Thymus (tissue), 11 donors: Measurements from ENCODE around the gene AMACR. TPM values are rescaled to one million over a fixed set of nuclear protein-coding genes. Genes with fewer than 3 reads are reported as not detected.

Experiments
- DNase-seq, 9 donors: peaks; one replicate each; pipeline ENCODE4 v3.0.0-alpha.2; 2013; ENCODE audit warnings: low spot score in 9 of 9, low read depth in 6 of 9, missing footprints in 1 of 9
- H3K27ac ChIP-seq, 2 donors: one replicate each; pipeline ENCODE4 v1.5.1; 2013; ENCODE audit warnings: control low read depth in 1 of 2, low read depth in 1 of 2, low read length in 1 of 2, mild to moderate bottlenecking in 1 of 2, moderate library complexity in 1 of 2
- H3K27me3 ChIP-seq, 2 donors: one replicate each; pipeline ENCODE4 v1.5.1; 2013; ENCODE audit warnings: low read length in 1 of 2; ENCODE audit not compliant: control insufficient read depth in 2 of 2, insufficient read depth in 1 of 2
- H3K36me3 ChIP-seq, 2 donors: one replicate each; pipeline ENCODE4 v1.5.1; 2013; ENCODE audit warnings: low read length in 1 of 2, mild to moderate bottlenecking in 1 of 2, moderate library complexity in 1 of 2; ENCODE audit not compliant: control insufficient read depth in 2 of 2, insufficient read depth in 2 of 2
- H3K4me1 ChIP-seq, 2 donors: one replicate each; pipeline ENCODE4 v1.5.1; 2013; ENCODE audit warnings: low read length in 2 of 2; ENCODE audit not compliant: control insufficient read depth in 2 of 2, insufficient read depth in 2 of 2
- H3K4me3 ChIP-seq, 2 donors: one replicate each; pipeline ENCODE4 v1.5.1; 2013; ENCODE audit warnings: low read length in 2 of 2, control low read depth in 1 of 2, mild to moderate bottlenecking in 1 of 2
- H3K9me3 ChIP-seq, 2 donors: one replicate each; pipeline ENCODE4 v1.5.1; 2013; ENCODE audit warnings: low read length in 1 of 2, mild to moderate bottlenecking in 1 of 2; ENCODE audit not compliant: control insufficient read depth in 2 of 2, insufficient read depth in 1 of 2
- WGBS: extraction: QIAGEN DNeasy Blood & Tissue Kit; methylation state at CpG from one replicate; pipeline ENCODE4 v1.1.7; 2013; 5-methylcytosine and 5-hydroxymethylcytosine counted together
- polyA plus RNA-seq: library from polyadenylated mRNA; stranded (reverse); fragments of 200-250 nt; gene quantifications from one replicate; pipeline ENCODE4 v1.2.3, GENCODE V29; 2013
- total RNA-seq: library from RNA; stranded (reverse); fragments of 120-200 nt; gene quantifications from one replicate; pipeline ENCODE4 v1.2.4, GENCODE V29; 2013
- donor health status: healthy.

Gene AMACR
- total and polyA plus RNA-seq, 2 donors, result 7.5 to 7.8 TPM

DNA sequence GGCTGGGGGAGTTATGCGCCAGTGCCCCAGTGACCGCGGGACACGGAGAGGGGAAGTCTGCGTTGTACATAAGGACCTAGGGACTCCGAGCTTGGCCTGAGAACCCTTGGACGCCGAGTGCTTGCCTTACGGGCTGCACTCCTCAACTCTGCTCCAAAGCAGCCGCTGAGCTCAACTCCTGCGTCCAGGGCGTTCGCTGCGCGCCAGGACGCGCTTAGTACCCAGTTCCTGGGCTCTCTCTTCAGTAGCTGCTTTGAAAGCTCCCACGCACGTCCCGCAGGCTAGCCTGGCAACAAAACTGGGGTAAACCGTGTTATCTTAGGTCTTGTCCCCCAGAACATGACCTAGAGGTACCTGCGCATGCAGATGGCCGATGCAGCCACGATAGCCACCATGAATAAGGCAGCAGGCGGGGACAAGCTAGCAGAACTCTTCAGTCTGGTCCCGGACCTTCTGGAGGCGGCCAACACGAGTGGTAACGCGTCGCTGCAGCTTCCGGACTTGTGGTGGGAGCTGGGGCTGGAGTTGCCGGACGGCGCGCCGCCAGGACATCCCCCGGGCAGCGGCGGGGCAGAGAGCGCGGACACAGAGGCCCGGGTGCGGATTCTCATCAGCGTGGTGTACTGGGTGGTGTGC, 71.4 kb downstream of the AMACR start, which contains the start of gene RXFP3:
Gene RXFP3 (plus strand): TSS at position 6 of the 636 bp plus-strand sequence. CDS start 355 bp downstream, at position 361.
- no peak for DNase-seq
- peaks cover 44 to 47% of the 10 kb centered on the region in 2 donors for H3K27me3 ChIP-seq
- 12% methylated on average over 45 of the region's 45 CpGs for WGBS
- peaks cover 0 to 3% of the 10 kb centered on the region in 2 donors for H3K9me3 ChIP-seq
- H3K4me1 ChIP-seq, result no peaks in the 10 kb centered on the region
- no peak within 1 kb of the TSS for H3K27ac ChIP-seq
- no peak within 1 kb of the TSS for H3K4me3 ChIP-seq
- no peaks in the 10 kb centered on the region for H3K36me3 ChIP-seq

Other genes with a start within 250 kb of the AMACR start
- gene ADAMTS12, start 116.1 kb downstream of the AMACR start, total RNA-seq, result 1.6 TPM
- 0.18 TPM for gene ADAMTS12, start 116.1 kb downstream of the AMACR start, polyA plus RNA-seq
- not detected for gene RXFP3, start 71.7 kb downstream of the AMACR start, total RNA-seq
- not detected for gene RXFP3, start 71.7 kb downstream of the AMACR start, polyA plus RNA-seq
- gene SLC45A2, start 23.4 kb downstream of the AMACR start, total RNA-seq, result not detected
- gene SLC45A2, start 23.4 kb downstream of the AMACR start, polyA plus RNA-seq, result 0.05 TPM
- 5.0 TPM for gene C1QTNF3, start 35.2 kb upstream of the AMACR start, total RNA-seq
- gene C1QTNF3, start 35.2 kb upstream of the AMACR start, polyA plus RNA-seq, result 25.1 TPM